ENCODE results near the gene CMSS1. TPM values are rescaled to one million over a fixed set of nuclear protein-coding genes. Genes with fewer than 3 reads are reported as not detected.

CMSS1 gene
- total RNA-seq, 1 donor from 2014 or later = 7.5 TPM

- no peak for DNase-seq
These were observed 90.4 kb downstream of the CMSS1 start for GRCh38 chr3:99907959-99908544.

GRCh38 chr3:99909714-99910495, 92.2 kb downstream of the CMSS1 start:
- peak; percentile 41 for DNase-seq

- DNase-seq = no peak
These were observed 93.2 kb downstream of the CMSS1 start for GRCh38 chr3:99910752-99911290.

GRCh38 chr3:99911433-99911832, 93.8 kb downstream of the CMSS1 start:
- DNase-seq = no peak

GRCh38 chr3:99915906-99916432, 98.3 kb downstream of the CMSS1 start:
- no peak for DNase-seq

- peak; percentile 84 for DNase-seq
These were observed 101.1 kb downstream of the CMSS1 start for GRCh38 chr3:99918715-99919114.

GRCh38 chr3:99919694-99920093, 102.0 kb downstream of the CMSS1 start:
- peak; percentile 9 for DNase-seq

GRCh38 chr3:99920481-99921376, 103.1 kb downstream of the CMSS1 start:
- peak; percentile 69 for DNase-seq

- DNase-seq = no peak
These were observed 103.7 kb downstream of the CMSS1 start for GRCh38 chr3:99921377-99921695.

- DNase-seq = no peak
These were observed 104.3 kb downstream of the CMSS1 start for GRCh38 chr3:99921986-99922385.

- DNase-seq = no peak
These were observed 106.2 kb downstream of the CMSS1 start for GRCh38 chr3:99923873-99924272.

GRCh38 chr3:99925584-99926230, 108.0 kb downstream of the CMSS1 start:
- DNase-seq = peak; percentile 73

- DNase-seq = no peak
These were observed 110.2 kb downstream of the CMSS1 start for GRCh38 chr3:99927671-99928457.

- DNase-seq = no peak
These were observed 111.4 kb downstream of the CMSS1 start for GRCh38 chr3:99928771-99929744.

GRCh38 chr3:99929745-99930139, 112.1 kb downstream of the CMSS1 start:
- no peak for DNase-seq

GRCh38 chr3:99931059-99931458, 113.4 kb downstream of the CMSS1 start:
- no peak for DNase-seq

GRCh38 chr3:99933971-99934750, 116.5 kb downstream of the CMSS1 start:
- DNase-seq = peak; percentile 59

GRCh38 chr3:99934975-99935797, 117.5 kb downstream of the CMSS1 start:
- peak; percentile 87 for DNase-seq
